Measurements from ENCODE around the gene EBPL.

- TF ChIP-seq GATA3 (IDR thresholded peaks at IDR 0.05; ENCODE audit: low read depth, low read length) (no peak), GATA2 (IDR thresholded peaks at IDR 0.05; ENCODE audit: low read depth, low read length) (no peak)
Observed at GRCh38 chr13:49714757-49715156, 23.5 kb upstream of the EBPL start.

All from SH-SY5Y (cell line).